NK-92 treated with Interleukin-12 subunit alpha and Interleukin-12 subunit beta, amount 100 ng/mL, for 24 hours (cell line): Measurements from ENCODE around the gene NMNAT3.

Source experiments
- DNase-seq: peaks from one replicate; lab custom pipeline; 2025; lab: John Stamatoyannopoulos, UW

Gene NMNAT3

DNA sequence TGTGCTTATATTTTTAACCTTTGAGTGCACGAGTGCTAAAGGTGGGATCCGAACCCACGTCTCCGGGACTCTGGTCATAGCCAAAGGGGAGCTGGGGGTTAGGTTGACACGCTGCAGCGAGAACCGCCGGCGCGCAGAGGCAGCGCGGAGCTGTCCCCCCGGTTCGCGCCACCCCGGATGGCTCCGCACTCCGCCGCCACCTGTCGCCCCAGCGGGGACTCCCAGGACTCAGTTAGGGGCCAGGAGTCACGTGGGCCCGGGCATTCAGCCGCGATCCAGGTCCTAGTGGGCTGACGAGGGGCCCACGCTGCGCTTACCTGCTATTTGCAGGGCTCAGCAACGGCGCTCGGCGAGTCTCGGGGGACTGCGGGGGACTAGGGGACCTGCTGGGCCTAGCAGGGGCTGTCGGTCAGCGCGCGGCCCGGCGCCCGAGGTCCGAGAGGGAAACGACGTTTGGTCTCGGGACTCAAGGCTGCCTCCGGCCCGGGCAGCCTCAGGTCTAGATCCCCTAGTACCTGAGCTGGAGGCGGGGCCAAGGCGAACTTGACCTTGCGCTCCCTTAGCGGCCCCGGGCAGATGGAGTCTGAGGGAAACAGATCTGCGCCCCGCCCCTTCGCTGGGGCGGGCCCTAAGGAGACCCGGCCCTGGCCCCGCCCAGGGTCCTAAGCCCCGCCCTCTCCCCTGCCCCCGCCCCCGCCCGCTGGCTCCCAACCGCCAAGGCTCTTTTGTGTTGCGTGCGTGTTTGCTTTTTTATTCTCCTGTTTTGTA is at the start of gene NMNAT3:
Gene NMNAT3, minus strand, starts transcription at position 585 of the 768 bp plus-strand sequence. CDS start 50,248 bp downstream, outside the sequence.
- no peak for DNase-seq

- DNase-seq: no peak
Observed at GRCh38 chr3:139721370-139721769, 43.6 kb upstream of the NMNAT3 start.

DNA sequence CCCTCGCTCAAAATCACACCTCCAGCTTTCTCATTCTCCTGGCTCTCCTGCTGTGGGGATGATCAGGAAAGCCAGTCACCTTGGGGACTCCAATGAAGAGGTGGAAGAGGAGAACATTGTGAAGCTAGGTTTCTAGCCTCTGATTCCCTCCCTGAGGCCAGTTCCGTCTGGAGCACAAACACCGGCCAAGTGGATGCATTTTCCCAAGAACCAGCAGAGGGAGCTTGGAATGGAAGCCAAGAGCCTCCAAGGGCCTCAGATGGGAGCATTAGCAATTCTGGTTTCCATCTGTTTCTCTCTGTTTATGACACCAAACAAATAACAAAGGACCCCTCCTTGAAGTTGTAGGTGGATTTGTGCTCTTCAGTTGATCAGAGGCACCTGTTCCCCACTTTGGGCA is 40.6 kb upstream of the NMNAT3 start:
- no peak for DNase-seq

GRCh38 chr3:139716908-139717485 is 39.2 kb upstream of the NMNAT3 start:
- DNase-seq: no peak

DNA sequence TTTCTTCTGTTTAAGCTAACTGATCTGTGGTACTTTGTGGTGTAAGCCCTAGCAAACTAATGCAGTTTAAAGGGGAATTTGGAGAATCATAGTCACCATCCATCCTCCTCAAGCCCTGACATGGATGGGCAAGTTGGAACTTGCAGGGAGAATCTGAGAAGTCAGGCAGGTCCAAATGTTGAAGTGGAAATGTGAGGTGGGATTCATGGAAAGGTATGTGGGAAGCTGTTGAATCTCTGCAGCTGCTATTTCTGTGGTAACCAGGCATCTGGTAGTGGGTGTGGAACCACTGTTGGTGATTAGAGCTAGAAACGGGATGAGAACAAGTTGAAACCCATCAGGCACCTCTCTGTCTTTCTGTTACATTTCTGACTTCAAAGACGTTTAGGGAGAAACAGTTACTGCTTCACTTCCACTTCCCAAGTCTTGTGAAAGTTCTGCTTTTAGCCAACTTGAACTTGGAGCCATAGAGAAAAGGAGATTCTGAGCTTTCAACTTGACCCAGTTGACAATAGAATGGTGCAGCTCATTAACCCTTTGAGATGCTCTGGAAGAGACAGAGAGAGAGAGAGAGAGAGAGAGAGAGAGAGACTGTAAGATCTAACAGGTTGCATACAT is 38.1 kb upstream of the NMNAT3 start:
- DNase-seq: no peak

GRCh38 chr3:139715166-139715565 is 37.4 kb upstream of the NMNAT3 start:
- no peak for DNase-seq

DNA sequence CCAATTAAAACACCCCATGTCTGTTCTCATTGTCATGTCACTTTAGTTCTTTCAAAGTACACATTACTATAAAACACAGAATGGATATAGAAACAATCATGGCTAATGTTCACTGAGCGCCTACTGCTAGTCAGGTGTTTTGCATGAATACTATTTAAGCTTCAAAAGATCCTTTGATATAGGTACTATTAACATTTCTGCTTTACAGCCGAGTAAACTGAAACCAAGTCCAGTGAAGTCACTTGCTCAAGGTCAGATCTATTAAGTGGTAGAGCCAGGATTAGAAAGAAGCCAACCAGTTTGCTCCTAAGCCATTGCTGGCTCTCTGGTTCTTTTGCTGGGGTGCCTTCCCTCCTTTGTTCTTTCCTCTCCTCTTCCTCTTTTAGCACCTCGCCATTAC is 32.4 kb upstream of the NMNAT3 start:
- no peak for DNase-seq

- DNase-seq: no peak
Observed at GRCh38 chr3:139705631-139706030, 27.9 kb upstream of the NMNAT3 start.

DNA sequence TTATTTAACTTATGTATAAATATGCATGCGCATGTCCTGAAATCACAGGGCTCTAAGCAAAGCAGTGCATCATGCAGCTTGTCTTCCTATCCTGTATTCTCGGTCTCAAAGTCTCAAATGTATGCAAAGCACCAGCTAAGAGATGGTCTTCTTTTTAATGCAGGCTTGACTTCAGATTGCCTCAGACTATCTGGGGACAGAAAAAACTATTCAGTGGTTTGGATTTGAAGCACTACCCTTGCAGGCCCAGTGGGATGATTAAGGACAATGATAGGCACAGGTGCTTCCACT is 18.5 kb upstream of the NMNAT3 start:
- no peak for DNase-seq

DNA sequence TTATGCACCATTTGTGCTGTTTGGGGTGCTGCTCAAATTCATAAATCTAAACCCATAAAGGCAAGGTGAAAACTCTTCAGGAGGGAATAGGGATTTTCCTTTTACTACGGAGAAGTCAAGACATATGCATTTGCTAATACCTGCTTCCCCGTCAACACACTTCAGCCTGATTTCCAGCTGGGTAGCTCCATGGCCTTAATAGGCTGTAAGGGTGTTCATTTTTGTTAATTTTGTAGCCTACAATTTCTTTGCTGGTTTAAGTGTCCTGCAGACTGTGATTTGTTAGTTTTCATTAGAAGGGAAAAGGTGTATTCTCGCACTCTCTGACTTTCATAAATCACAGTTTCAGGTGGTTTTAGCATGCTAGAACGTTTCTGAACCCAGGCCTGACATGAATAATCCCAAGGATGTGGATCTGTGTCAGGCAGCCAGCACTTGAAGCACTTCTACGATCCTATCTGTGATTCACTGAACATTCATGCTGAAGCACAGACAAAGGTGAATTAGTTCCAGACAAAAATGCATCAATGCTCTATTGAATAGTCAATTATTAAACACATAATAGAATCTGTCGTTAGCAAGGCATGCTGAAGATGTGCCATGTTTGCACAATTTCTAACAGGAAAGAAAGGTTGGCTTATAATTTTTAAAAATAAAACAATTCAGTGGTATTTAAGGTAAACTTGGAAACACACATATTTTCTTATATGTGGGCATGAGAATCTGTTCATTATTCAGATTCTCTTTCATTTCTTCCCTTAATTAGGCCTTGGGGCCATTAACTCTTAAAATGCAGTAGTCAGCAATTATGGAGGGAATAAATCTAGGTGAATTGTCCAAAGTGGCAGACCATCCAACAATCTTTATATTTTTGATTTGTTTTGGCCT is 17.9 kb upstream of the NMNAT3 start:
- DNase-seq: no peak

DNA sequence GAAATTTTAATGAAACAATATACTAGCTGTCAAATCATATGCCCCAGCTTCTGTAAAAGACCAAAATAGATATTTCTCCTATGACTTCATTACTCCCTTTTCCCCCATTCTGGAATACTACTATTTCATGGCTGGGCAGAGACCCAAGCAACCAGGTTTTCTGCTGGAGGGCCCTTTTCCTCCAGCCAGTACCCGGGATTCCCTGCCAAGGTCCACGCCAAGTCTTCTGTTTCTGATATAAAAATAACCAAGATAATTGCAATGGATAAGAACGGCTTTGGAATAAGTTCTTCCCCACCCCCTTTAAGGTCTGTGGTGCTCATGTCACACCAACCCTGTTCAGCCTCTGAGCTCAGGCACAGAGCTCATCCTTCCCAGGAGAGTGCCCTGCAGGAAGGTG is 17.2 kb upstream of the NMNAT3 start:
- DNase-seq: no peak

- DNase-seq: no peak
Observed at GRCh38 chr3:139694542-139694941, 16.8 kb upstream of the NMNAT3 start.

DNA sequence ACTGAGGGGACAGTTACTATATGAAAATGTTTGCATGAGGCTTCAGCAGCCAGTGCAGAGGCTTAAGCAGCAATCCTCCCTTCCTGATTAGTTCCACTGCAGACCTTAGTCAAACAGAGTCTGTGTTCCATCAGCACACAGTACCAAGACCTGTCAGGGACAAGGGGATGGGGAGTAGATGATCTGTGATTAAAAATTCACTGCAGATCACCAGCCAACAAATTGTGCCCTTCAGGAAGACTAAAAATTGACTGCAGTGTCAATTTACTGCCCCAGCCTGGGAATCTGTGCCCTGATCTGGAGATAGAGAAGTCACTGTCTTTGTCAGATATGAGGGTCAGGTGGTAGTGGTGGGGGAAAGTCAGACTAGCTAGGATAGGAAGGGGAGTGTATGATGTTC is 13.8 kb upstream of the NMNAT3 start:
- DNase-seq: no peak

DNA sequence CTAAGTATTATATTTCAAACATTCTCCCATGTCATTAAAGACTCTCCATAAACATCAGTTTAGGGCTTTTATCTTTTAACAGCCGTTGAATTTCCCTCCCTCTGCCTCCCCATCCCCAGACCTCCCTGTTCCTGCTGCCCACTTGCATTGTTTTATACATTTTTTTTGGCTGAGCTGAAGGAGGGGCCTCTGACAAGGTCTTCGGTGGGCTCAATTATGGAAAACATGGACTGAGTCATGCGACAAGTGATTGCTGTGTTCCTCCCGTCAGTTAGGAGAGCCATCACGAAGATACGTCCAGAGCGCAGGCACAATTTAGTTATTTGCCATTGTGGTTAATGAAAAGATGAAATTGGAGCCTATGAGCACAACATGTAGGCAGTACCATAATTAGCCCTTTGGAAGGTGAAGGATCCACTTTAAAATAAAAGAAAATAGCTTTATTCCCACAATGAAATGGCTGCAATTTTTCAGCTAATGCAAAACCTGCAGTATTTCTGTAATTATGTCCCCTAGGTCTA is 12.0 kb upstream of the NMNAT3 start:
- no peak for DNase-seq

- DNase-seq: no peak
Observed at GRCh38 chr3:139689122-139689521, 11.3 kb upstream of the NMNAT3 start.

GRCh38 chr3:139687431-139687830 is 9.7 kb upstream of the NMNAT3 start:
- DNase-seq: no peak

DNA sequence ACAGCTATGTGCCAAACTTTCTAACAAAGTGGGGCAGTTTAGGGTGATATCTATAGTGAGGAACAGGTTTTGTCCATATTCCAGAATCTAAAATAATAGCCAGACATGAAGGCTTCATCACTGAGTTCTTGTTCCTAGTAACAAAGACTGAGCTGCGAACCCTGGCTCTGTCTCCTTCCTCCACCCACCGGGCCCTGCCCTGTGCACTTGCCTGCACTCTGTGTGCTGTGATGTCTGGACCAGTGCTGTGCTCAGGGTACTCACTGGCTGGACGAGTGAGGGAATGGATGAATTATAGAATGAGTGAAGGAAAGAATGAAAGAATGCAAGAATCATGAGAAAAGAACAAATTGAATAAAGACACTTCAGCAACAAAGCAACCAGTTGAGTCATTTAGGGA is 8.9 kb upstream of the NMNAT3 start:
- DNase-seq: no peak

DNA sequence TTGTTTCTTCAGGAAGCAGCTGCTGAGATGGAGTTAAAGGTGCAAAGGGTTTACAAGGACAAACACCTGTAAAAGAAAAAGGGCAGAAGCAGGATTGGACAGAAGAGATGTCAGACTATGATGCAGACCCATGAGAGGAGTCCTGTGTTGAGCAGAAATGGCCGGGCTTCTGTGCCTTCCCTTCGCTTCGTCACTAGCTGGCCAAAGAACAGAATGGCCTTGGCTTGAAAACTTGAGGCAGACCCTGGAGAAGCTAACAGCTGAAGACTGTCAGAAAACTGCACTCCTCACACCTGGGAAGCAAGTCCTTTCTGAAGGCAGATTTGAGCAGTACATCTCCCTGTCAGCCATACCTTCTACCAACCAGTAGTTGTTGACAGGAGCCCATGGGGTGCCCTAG is 8.4 kb upstream of the NMNAT3 start:
- DNase-seq: no peak

DNA sequence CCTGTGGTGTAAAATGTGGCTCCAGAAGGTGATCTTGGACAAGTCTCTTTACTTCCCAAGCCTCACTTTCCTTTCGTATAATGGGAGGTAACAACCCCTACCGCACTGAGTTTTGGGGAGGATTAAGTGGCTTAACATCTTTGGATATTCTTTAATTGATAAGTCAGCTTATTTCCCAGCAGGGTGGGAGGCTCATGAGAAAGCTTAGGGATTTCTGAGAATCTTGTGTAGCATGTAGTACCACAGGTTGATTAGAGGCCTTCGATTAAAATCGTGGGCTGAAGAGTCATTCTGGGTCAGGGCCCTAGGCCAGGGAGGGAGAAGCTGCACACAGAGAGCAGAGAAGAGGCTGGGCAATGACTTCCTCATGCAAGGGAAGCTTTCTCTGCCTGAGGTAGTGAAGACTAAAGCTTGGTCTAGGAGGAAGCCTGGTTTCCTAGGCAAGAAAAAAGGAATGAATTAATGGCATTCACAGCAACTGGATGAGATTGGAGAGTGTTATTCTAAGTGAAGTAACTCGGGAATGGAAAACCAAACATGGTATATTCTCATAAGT is 1.5 kb upstream of the NMNAT3 start:
- no peak for DNase-seq

DNA sequence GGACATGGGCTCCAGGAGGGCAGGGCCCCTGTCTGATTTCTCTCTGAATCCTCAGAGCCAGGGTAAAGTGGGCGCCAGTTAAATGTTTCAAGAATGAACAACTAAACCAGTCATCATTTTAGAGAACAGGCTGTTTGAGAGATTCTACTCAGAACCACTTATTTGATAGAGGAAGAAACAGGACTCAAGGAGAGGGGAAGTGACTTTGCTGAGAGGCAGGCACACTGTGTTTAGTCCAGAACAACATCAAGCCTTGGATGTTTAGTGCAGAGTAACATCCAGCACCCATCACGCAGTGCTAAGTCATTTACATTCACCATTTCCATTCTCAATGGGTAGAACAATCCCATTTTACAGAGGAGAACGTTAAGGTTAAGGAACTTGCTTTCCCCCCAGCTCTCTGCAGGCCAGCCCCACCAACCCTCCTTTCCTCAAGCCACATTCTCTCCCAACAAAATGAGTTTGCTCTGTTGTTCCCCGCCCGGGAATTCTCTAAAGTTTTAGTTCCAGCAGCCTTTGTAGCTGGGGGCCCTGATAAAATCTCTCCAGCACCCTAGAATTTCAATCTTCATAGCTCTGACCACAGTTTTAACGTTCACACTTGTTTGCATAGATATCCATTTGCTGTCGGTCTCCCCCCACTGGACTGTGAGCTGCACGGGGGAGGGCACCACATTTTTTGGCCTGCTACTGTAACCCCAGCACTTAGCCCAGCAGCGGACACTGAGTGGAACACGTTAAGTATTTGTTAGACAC is 962 bp downstream of the NMNAT3 start:
- no peak for DNase-seq

- DNase-seq: no peak
Observed at GRCh38 chr3:139676108-139676507, 1.7 kb downstream of the NMNAT3 start.
